Head of caudate nucleus (tissue), 42 donors: Measurements from ENCODE around the gene CALN1.

Experiments used
- DNase-seq, 42 donors: peaks; one replicate each; pipeline versions ENCODE4 v3.0.0 to v3.0.0-alpha.2; 2020 to 2021; ENCODE audit warnings: mixed read lengths in 7 of 42
- intact Hi-C: fragments of 100-400 bp; cut with DNase I; formaldehyde crosslinking; loops from one replicate; pipeline ENCODE4 v1.15.0; 2022

Gene CALN1

DNA sequence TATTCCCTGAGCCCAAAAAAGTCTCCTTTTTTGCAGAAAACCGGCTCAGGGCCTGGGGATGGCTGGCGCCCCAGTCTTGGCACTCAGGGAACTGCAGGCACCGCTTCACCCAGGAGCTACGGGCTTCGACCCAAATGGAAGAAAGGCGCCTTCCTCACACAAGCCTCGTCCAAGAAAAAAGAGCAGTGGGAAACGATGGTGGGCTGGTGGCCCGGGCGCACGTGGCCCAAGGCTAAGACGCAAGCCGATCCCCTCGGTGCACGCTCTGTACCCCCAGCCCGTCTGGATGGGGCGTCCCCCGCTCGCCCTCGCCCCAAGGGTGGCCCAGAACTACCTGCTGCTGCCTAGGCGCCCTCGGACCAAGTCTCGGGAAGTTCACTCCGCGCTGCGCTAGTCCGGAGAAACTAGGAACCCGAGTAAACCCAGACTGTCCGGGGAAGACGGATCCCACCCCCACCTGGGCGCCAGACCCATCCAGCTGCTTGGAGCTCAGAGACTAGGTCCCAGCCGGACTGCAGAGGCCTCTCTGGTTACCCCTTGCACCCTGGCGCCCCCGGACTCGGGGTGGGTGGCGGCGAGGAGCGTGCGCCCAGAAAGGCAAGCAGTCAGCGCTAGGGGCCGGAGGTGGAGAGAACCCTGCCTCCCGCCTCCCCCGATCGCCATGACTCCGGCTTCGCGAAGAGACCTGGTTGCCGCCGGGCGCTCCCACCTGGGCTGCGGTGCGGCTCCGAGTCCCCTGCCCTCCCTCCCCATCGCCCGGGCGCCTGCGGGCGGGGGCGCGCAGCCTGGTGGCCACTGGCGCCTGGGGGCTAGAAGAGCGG lies 76.4 kb downstream of the CALN1 start:
- peak; percentile 31 to 81 (median 64) for DNase-seq
- intact Hi-C loops, result no loop called here

DNA sequence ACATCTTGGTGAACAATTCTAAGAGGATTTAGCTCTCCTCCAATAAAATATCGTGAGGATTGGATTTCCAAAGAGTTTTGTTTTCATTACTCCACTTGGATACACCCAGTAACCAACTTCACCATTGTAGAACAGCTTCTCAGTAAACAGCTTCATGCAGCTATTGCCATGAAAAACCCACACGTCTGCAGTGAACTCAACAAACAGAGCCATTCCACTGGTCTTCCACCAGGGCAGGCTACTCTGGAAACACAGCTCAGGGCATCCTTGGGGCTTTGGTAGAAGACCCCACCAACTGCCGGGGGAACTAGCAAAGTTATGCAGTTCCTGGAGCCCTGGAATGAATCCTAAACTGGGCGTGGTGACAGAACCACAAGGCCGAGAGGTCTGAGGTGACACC lies 77.4 kb downstream of the CALN1 start:
- intact Hi-C loops, result no loop called here
- DNase-seq, result no peak

DNA sequence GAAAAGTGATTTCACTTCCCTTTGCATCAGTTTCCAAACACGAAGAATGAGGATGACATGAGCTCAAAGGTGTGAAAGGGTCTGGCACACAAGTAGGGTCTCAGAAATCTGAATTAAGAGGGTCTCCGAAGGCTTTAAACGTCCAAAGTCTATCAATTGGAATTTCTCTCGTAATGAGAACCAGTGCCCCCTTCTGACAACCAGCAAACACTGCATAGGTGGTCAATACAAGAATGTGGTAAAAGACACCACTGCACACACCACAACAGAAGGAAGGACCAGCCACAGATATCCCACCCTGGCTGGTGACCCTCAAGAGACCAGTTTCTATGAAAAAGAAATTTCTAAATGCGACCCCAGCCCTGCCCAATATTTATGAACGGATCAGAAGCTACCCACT lies 78.1 kb downstream of the CALN1 start:
- intact Hi-C loops, result no loop called here
- DNase-seq, result peak in 5 of 42 donors; percentile 24 to 51 (median 27)

DNA sequence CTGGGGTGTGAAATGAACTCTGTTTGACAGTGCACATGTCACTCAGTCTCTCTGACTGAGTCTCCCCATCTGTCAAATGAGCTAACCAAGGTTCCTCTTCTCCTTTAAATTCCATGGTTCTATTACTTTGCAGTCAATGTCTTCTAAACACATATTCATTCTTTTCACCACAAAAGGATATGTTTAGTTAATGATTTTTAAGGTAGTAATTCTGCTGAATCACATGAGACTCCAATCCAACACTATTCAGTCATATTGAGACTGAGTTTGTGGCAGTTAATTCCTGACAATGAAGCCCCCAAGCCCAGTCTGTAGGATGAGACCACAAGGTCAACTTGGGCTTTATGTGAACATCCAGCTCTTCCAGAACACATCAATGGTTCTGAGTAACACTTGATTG lies 85.3 kb downstream of the CALN1 start:
- no peak for DNase-seq
- intact Hi-C loops, result no loop called here

DNA sequence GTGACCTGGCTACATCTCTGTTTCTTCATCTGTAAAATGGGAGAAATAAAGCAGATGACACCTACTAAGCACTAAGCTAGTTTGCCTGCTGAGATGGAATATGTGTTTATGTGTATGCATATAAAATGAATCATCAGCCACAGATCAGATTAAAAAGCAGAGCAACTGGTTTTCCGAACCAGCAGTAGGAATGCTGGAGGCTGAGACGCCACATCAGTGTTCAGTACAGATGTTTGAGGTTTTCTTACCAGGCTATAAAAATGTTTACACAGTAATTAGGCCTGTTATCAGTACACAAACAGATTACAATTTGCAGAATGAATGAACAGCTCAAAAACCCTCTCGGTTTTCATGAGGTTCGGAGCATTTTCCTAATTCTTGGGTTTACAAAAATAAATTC lies 85.8 kb downstream of the CALN1 start:
- DNase-seq, result no peak
- intact Hi-C loops, result no loop called here

DNA sequence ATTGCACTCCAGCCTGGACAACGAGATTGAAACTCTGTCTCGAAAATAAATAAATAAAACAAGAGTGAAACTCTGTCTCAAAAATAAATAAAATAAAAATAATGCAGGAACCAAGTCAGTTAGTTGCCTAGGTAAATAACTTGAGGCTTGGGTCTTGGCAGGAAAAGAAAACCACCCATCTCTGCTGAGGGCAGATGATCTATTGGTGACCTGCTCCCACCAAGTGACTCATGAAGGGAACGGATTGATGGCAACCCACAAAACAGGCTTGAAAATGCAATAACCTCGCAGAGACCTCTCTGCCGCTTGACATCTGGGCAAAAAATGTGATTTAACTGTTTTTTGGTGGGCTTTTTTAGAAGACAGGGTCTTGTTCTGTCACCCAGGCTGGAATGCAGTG lies 86.6 kb downstream of the CALN1 start:
- no peak for DNase-seq
- intact Hi-C loops, result no loop called here

DNA sequence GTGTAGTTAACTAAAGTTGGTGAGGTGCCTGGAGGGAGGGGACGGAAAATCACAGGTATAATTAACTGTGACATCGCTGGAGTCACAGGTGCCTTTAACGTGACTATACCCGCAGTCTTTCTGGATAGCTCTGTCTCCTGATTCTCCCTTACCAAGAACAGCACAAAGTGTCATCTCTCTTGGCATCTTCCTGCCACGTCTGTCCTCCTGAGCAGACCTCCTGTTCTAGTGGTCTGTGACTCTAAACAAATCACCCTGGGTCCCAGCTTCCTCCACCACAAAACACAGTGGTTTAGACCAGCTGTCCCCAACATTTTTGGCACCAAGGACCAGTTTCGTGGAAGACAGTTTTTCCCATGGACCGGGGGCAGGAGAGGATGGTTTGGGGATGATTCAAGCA lies 90.5 kb downstream of the CALN1 start:
- peak in 8 of 42 donors; percentile 16 to 50 (median 33) for DNase-seq
- intact Hi-C loops, result no loop called here

DNA sequence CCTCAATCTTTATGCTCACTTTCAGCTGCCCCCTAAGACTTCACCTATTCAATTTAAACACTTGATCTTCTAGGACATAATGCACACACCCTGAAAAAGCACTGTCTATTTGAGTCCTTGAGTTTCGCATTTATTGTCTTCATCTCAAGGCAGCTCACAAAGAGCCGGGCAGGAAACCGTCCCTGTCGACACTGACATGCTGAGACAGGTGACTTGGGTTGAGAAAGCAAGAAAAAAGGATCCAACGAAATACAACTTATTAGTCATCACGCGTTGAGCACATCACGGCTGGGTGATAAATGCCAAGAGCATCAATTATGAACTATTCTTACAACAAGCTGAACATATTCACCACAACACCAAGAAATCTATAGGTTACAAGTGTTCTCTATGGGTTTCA lies 91.1 kb downstream of the CALN1 start:
- DNase-seq, result peak in 23 of 42 donors; percentile 15 to 73 (median 43)
- intact Hi-C loops, result no loop called here

DNA sequence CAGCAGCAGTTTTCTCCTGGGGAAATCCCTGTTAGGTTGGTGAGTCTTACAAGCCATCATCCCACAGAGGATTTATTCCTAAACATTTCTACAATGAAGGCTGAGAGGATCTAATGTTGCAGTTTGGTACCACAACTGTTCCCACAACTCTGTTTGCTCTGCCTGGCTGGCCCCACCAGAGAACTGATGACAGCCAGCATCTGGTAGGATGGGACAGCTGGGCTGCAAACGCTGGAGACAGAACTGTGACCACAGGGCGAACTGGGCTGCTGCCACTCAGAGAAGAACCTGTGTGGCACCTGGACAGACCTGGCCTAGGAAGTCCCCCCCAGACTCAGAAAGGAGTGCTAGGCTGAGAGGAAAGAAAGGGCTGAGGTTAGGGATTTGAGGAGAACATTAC lies 94.8 kb downstream of the CALN1 start:
- peak in 3 of 42 donors; percentile 27 to 56 (median 34) for DNase-seq
- intact Hi-C loops, result no loop called here

DNA sequence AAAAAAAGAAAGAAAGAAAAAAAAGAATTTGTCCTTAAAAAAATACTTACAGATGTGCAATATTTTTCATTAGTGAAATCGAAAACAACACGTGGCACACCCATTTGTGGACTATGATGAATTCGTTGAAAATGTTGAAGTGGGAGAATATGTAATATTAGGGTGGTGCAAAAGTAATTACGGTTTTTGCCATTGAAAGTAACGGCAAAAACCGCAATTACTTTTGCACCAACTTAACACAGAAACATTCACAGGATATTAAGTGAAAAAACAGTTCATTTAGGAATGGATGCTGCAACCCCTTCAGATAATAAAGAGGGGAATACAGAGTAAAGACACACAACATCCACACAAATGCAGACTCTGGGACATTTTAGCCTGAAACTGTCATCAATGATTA lies 96.0 kb downstream of the CALN1 start:
- intact Hi-C loops, result no loop called here
- no peak for DNase-seq

DNA sequence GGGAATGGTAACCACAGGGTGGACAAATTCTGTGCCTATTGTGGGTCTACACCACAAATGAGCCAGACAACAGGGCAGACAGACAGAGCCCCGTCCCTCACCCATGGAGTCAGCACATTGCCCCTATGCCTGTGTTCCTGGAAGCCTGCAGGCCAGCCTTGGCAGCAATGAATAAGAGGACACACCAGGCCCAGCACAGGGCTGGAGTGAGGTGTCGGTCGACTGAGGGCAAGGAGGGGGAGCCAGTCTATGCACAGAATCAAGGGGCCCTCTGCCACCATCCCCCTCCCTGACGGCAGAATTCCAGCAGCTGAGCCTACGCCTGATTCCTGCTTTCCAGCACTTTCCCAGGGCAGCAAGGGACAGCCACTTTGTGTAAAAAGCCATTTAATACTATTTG lies 98.2 kb downstream of the CALN1 start:
- peak in 15 of 42 donors; percentile 10 to 69 (median 43) for DNase-seq
- intact Hi-C loops, result no loop called here

DNA sequence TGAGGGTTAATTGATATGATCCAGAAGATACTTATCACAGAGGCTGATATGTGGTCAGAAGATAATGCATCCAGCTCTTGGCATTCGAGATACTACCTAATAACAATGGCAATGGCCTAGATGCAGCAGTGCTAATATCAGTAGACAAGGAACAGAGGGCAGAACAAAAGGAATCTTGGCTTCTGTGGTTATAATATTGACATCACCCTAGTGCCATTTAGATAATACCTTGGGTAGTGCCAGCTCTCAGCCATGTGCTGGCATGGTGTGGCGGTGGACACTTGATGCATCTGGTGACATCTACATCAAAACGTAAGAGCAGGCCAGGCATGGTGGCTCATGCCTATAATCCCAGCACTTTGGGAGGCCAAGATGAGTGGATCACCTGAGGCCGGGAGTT lies 101.8 kb downstream of the CALN1 start:
- intact Hi-C loops, result no loop called here
- no peak for DNase-seq

DNA sequence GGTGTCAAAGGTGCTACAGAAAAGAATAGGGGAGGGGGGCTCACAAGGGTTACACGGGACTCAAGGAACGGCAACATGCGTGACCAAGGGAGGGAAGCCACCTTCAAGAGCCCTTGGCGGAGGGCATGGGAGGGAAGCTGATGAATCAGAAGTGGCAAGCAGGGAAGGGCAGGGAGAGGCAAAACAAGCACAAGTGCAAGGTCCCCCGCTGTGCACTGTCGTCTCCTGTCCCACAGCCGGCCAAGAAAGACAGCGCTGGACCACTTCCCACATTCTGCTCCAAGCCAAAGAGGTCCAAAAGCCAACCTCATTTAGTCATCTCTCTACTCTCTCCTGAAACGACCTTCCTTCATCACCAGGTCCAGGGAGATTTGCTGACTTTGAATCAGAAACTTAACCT lies 102.7 kb downstream of the CALN1 start:
- intact Hi-C loops, result no loop called here
- DNase-seq, result peak in 1 of 42 donors; percentile 16

DNA sequence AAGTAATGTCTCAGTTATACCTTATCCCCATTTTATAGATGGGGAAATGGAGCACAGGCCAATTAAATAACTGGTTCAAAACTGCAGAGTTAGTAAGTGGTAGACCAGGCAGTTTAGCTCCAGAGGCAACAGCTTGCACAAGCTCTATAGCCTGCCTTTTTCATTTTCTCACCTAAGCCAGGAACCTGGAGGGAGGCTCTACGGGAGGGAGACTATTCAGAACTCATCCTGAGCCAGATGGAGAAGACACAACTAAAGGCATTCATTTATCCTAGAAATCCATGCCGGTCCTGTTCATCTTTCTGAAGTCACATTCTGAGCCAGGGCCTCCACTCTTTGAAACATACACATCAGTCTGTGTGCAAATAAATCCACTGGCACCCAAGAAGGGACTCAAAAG lies 103.2 kb downstream of the CALN1 start:
- DNase-seq, result no peak
- intact Hi-C loops, result no loop called here

DNA sequence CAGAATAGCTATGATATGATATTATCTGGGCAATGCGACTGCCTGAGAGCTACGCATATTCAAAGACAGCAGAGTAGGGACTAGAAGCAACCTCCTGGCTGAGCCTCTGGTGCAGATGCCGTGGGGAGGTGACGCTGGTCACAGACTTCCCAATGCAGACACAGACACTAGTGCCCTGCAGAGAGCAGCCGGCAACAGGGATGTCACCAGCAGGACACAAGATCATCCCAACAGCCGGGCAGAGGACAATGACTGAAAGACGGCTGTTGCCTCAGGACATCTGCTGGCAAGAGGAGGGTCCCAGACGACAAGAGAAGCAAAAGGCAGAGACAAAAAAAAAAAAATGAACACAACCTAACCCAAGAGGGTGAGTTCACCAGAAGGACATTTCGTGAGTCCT lies 104.6 kb downstream of the CALN1 start:
- DNase-seq, result peak in 16 of 42 donors; percentile 7 to 59 (median 36)
- intact Hi-C loops, result no loop called here

DNA sequence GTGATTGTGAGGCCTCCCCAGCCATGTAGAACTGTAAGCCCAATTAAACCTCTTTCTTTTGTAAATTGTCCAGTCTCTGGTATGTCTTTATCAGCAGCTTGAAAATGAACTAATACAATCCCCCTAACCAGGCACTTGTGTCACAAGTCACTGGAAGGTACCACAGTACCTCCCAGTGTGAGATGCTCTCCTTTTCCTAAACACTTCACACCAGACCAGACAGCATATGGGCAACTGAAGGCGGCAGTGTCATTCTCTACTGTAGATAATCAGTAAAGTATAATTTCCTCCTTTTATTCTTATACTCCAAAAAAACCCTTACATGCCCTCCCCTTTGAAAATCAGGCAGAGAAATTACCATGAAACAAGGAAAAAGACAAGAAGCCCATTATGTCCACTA lies 113.2 kb downstream of the CALN1 start:
- intact Hi-C loops, result no loop called here

DNA sequence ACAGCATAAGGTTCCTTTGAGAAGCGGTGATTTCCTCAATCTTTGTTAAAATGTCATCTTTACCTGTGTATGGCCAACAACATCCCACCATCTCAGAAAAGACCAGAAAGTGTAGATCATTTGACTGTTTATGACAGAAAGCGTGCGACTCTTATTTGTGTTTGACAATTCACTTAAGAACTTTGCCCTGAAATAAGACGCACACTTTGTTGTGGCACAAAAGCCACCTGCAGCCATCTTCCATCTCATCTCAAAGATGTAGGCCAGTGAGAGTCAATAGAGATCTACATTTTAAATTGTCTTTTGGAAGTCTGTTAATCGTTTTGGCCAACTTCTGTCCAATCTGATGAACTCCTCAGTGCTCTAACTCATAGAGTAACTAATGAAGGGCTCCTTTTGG lies 114.0 kb downstream of the CALN1 start:
- DNase-seq, result no peak
- intact Hi-C loops, result no loop called here

More for the DNA sequence above, 113.2 kb downstream of the CALN1 start:
- no peak for DNase-seq

DNA sequence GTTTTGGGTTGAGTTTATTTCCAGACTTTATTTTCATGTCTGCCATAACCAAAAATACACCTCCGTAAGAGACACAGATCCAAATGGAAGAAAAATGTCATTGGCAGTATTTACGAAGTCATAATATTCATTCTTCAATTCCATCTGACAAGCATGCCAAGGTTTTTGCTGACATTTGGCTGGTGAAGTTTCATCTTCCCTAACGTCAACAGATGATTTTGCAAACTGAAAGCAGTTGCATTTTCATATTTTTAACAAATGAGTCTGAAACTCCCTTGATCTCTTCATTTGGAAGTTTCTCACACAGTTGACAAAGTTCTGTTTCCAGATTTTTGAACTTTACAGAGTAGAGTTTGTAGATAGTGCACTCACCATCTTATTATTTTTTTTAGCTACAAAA lies 114.5 kb downstream of the CALN1 start:
- DNase-seq, result no peak

DNA sequence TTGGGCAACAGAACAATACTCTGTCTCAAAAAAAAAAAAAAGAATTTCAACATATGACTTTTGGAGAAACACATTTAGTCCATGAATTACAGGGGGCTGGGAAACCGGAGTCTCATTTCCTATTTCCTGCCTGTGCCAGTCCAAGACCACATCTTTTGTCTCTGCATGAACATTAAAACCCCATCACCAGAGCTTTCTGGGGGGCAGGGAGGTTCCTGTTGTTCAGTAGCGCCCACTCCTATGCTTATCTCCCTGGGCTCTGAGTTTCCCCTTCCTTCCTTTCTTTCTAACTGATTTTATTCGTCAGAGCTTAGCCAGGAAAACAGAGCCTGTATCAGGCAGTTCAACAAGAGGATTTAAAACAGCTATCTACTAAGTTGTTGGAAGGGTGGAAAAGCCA lies 119.3 kb downstream of the CALN1 start:
- intact Hi-C loops, result no loop called here
- DNase-seq, result no peak

More for the DNA sequence above, 114.5 kb downstream of the CALN1 start:
- intact Hi-C loops, result no loop called here

DNA sequence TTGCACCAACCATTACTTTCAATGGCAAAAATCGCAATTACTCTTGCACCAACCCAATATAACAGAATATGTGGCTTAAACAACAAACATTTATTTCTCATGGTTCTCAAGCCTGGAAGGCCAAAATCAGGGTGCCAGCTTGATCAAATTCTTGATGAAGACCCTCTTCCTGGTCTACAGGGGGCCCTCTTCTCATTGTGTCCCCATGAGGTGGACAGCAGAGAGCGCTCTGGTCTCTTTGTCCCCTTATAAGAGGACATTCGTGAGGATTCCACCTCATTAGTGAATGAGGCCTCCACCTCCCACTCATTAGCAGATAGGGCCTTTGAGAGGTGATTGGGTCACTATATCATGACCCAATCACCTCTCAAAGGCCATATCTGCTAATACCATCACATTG lies 120.0 kb downstream of the CALN1 start:
- DNase-seq, result no peak
- intact Hi-C loops, result no loop called here

DNA sequence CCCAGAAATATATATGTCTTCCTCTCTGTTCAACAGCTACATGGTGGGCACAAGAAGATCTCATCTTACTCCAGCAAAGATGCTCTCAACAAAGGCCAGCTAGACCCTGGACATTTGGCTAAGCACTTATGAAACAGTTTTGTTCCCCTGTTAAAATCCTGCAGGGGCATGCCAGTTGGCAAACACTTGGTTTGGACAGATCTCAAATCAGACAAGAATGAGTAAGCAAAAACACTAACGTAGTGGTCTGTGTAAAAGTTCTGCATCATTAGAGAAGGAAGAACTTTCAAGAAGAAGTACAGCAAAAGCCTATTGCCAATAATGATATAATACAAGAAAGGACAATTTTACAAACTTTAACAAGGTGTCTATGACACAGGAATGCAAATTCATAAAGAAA lies 125.6 kb downstream of the CALN1 start:
- DNase-seq, result no peak
- intact Hi-C loops, result no loop called here
